Effector memory CD8-positive, alpha-beta T cell (primary cell): ENCODE measurements around the gene VPS54.

Experiments
- ATAC-seq: fragments of 150-1000 bp; cut with Tn5 transposase; replicated peaks from 2 replicates; pipeline ENCODE4 v1.10.0; 2021; ENCODE audit warnings: mild to moderate bottlenecking, moderate library complexity
- DNase-seq, 3 experiments: peaks; one replicate each; pipeline ENCODE4 v3.0.0; 2021
- H3K27ac Mint-ChIP-seq, 2 donors: one replicate each; pipeline ENCODE4 v1.8.0; 2022; ENCODE audit warnings: mild to moderate bottlenecking in 2 of 2, mixed read lengths in 2 of 2, moderate library complexity in 2 of 2
- H3K27me3 Mint-ChIP-seq, 2 donors: one replicate each; pipeline ENCODE4 v1.8.0; 2022; ENCODE audit warnings: mixed read lengths in 2 of 2
- H3K36me3 Mint-ChIP-seq: one replicate; pipeline ENCODE4 v1.8.0; 2022; ENCODE audit warnings: mild to moderate bottlenecking, moderate library complexity, mixed read lengths; ENCODE audit not compliant: insufficient read depth
- H3K4me1 Mint-ChIP-seq, 2 donors: one replicate each; pipeline ENCODE4 v1.8.0; 2022; ENCODE audit warnings: low read depth in 2 of 2, mixed read lengths in 2 of 2
- H3K4me3 Mint-ChIP-seq, 2 donors: one replicate each; pipeline ENCODE4 v1.8.0; 2022; ENCODE audit warnings: mild to moderate bottlenecking in 2 of 2, mixed read lengths in 2 of 2, moderate library complexity in 2 of 2
- H3K9me3 Mint-ChIP-seq, 2 donors: one replicate each; pipeline ENCODE4 v1.8.0; 2022; ENCODE audit warnings: mixed read lengths in 2 of 2

Gene VPS54

DNA sequence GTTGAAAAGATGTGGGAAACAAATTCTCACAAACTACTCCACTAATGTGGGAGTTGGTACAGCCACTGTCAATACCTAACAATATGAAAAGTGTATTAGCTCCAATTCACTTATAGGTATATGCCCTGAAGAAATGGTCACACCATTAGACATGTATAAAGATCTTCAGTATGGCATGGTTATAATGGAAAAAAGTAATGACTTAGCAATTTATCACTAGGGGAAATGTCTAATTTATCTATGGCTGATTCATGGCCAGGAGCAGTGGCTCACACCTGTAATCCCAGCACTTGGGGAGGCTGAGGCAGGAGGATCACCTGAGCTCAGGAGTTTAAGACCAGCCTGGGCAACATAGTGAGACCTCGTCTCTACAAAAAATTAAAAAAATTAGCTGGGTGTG is 125.1 kb downstream of the VPS54 start:
- DNase-seq, result no peak
- no peak for ATAC-seq
- no peaks in the 10 kb centered on the region for H3K27me3 Mint-ChIP-seq
- peaks cover 61% of the 10 kb centered on the region for H3K36me3 Mint-ChIP-seq
- H3K4me1 Mint-ChIP-seq, result peaks cover 0 to 3% of the 10 kb centered on the region in 2 donors
- peak overlapping the region; percentile 17 to 64 for H3K27ac Mint-ChIP-seq
- no peaks in the 10 kb centered on the region for H3K9me3 Mint-ChIP-seq
- H3K4me3 Mint-ChIP-seq, result no peak overlapping the region

GRCh38 chr2:63893163-63893562 is 126.1 kb downstream of the VPS54 start:
- peak overlapping the region; percentile 10 to 28 for H3K27ac Mint-ChIP-seq
- no peak overlapping the region for H3K4me3 Mint-ChIP-seq
- no peak for ATAC-seq
- H3K9me3 Mint-ChIP-seq, result no peaks in the 10 kb centered on the region
- no peaks in the 10 kb centered on the region for H3K27me3 Mint-ChIP-seq
- DNase-seq, result no peak
- H3K4me1 Mint-ChIP-seq, result peaks cover 0 to 9% of the 10 kb centered on the region in 2 donors
- peaks cover 60% of the 10 kb centered on the region for H3K36me3 Mint-ChIP-seq

GRCh38 chr2:63891488-63892030 is 127.7 kb downstream of the VPS54 start:
- Mint-ChIP-seq H3K36me3 (peaks cover 73% of the 10 kb centered on the region), H3K9me3 (no peaks in the 10 kb centered on the region), H3K27ac (peak overlapping the region; percentile 23 to 29), H3K4me3 (no peak overlapping the region), H3K4me1 (peaks cover 0 to 9% of the 10 kb centered on the region in 2 donors), H3K27me3 (no peaks in the 10 kb centered on the region)
- ATAC-seq, result no peak
- no peak for DNase-seq

DNA sequence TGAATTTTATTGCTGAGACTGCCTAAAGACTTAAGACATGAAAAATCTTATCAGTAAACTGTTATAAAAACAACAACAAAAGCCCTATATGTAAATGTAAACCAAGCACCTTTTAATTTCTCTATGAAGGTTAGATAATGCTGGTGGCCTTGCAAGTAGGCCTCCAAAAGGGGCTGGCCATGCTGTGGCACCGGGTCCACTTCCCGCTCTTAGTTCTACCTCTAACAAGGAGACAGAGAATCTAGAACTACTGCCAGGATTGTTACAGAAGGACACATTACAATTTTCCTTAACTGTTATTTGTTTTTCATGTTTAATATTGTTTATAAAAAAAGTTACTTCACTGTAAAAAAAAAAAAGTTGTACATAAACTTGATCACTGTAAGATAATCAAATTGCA is 128.6 kb downstream of the VPS54 start:
- H3K27me3 Mint-ChIP-seq, result no peaks in the 10 kb centered on the region
- no peaks in the 10 kb centered on the region for H3K9me3 Mint-ChIP-seq
- ATAC-seq (no peak), DNase-seq (no peak)
- H3K36me3 Mint-ChIP-seq, result peaks cover 71% of the 10 kb centered on the region
- H3K27ac Mint-ChIP-seq, result no peak overlapping the region
- peaks cover 0 to 9% of the 10 kb centered on the region in 2 donors for H3K4me1 Mint-ChIP-seq
- no peak overlapping the region for H3K4me3 Mint-ChIP-seq

GRCh38 chr2:63888490-63889402 is 130.5 kb downstream of the VPS54 start:
- Mint-ChIP-seq H3K9me3 (no peaks in the 10 kb centered on the region), H3K36me3 (peaks cover 72% of the 10 kb centered on the region), H3K4me3 (no peak overlapping the region), H3K27ac (peak overlapping the region; percentile 2 to 89), H3K27me3 (no peaks in the 10 kb centered on the region), H3K4me1 (peaks cover 0 to 9% of the 10 kb centered on the region in 2 donors)
- ATAC-seq (peak; percentile 66), DNase-seq (peak; percentile 13 to 32 (median 20))

- Mint-ChIP-seq H3K9me3 (no peaks in the 10 kb centered on the region), H3K4me3 (no peak overlapping the region), H3K27ac (no peak overlapping the region), H3K36me3 (peaks cover 79% of the 10 kb centered on the region), H3K4me1 (peaks cover 0 to 9% of the 10 kb centered on the region in 2 donors), H3K27me3 (no peaks in the 10 kb centered on the region)
- no peak for DNase-seq
- ATAC-seq, result no peak
Measured at GRCh38 chr2:63888053-63888452, 131.2 kb downstream of the VPS54 start.

GRCh38 chr2:63886445-63886844 is 132.8 kb downstream of the VPS54 start:
- ATAC-seq, result no peak
- DNase-seq, result no peak
- no peaks in the 10 kb centered on the region for H3K9me3 Mint-ChIP-seq
- H3K4me1 Mint-ChIP-seq, result peaks cover 3 to 16% of the 10 kb centered on the region in 2 donors
- no peak overlapping the region for H3K27ac Mint-ChIP-seq
- H3K4me3 Mint-ChIP-seq, result no peak overlapping the region
- H3K27me3 Mint-ChIP-seq, result no peaks in the 10 kb centered on the region
- H3K36me3 Mint-ChIP-seq, result peaks cover 74% of the 10 kb centered on the region

DNA sequence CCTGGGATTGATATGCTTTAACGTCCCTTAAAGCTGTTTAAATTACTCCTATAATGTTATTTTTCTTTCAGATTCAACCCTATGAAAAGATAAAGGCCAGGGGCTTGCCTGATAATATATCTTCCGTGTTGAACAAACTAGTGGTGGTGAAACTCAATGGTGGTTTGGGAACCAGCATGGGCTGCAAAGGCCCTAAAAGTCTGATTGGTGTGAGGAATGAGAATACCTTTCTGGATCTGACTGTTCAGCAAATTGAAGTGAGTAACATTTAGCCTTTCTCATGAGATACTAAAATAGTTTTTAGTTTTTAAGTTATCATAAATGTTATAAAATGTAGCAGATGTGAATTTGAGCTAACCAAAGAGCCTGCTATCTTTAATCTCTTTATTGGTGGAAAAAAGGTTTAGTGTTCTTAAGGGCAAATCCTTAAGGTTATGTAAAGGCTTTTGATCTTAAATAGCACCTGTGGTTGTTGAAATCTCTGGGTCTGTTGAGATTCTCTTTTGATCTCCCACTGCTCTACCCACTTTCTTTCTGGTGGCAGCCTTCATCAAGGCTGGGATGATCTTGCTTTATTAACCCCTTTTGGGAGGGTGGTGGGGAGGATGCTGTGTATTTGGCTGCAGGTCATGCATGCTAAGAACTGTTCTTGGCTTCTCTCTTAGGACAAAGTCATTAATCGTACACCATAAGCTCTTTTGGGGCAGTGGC is 136.7 kb downstream of the VPS54 start:
- no peak overlapping the region for H3K4me3 Mint-ChIP-seq
- no peaks in the 10 kb centered on the region for H3K9me3 Mint-ChIP-seq
- no peaks in the 10 kb centered on the region for H3K27me3 Mint-ChIP-seq
- peaks cover 47% of the 10 kb centered on the region for H3K36me3 Mint-ChIP-seq
- DNase-seq (no peak), ATAC-seq (no peak)
- H3K27ac Mint-ChIP-seq, result peak overlapping the region in 1 of 2 donors; percentile 69
- H3K4me1 Mint-ChIP-seq, result peaks cover 7 to 17% of the 10 kb centered on the region in 2 donors

- Mint-ChIP-seq H3K9me3 (no peaks in the 10 kb centered on the region), H3K27me3 (no peaks in the 10 kb centered on the region), H3K4me1 (peaks cover 9 to 24% of the 10 kb centered on the region in 2 donors), H3K4me3 (no peak overlapping the region), H3K36me3 (peaks cover 38% of the 10 kb centered on the region), H3K27ac (peak overlapping the region; percentile 24 to 89)
- ATAC-seq (no peak), DNase-seq (no peak)
Measured at GRCh38 chr2:63881205-63881604, 138.0 kb downstream of the VPS54 start.

DNA sequence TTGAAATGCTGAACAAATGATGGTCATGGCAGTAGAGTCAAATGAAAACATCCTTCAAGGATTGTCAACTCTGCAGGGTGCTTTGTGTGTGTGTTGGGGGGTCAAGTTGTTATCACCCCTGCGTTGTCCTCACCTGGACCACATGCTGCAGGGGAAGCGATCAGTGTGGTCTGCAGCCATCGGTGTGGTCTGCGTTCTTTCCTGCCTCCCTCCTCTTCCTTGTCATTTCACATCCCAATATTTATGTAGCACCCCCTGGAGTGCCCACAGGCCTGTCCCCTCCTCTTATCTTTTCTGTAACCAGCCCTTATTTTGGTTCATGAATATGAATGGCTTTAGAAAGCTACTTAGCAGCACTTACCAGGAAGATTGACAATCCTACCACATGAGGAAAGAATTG is 138.6 kb downstream of the VPS54 start:
- H3K27ac Mint-ChIP-seq, result peak overlapping the region; percentile 24 to 89

GRCh38 chr2:63879876-63880433 is 139.3 kb downstream of the VPS54 start:
- Mint-ChIP-seq H3K27ac (peak overlapping the region in 1 of 2 donors; percentile 89), H3K27me3 (no peaks in the 10 kb centered on the region), H3K4me3 (no peak overlapping the region), H3K4me1 (peaks cover 17 to 31% of the 10 kb centered on the region in 2 donors), H3K36me3 (peaks cover 31% of the 10 kb centered on the region), H3K9me3 (no peaks in the 10 kb centered on the region)
- ATAC-seq (no peak), DNase-seq (no peak)

More for the DNA sequence above, 138.6 kb downstream of the VPS54 start:
- no peaks in the 10 kb centered on the region for H3K27me3 Mint-ChIP-seq
- no peaks in the 10 kb centered on the region for H3K9me3 Mint-ChIP-seq
- peaks cover 14 to 27% of the 10 kb centered on the region in 2 donors for H3K4me1 Mint-ChIP-seq
- no peak for ATAC-seq
- H3K4me3 Mint-ChIP-seq, result no peak overlapping the region
- H3K36me3 Mint-ChIP-seq, result peaks cover 36% of the 10 kb centered on the region
- DNase-seq, result no peak

DNA sequence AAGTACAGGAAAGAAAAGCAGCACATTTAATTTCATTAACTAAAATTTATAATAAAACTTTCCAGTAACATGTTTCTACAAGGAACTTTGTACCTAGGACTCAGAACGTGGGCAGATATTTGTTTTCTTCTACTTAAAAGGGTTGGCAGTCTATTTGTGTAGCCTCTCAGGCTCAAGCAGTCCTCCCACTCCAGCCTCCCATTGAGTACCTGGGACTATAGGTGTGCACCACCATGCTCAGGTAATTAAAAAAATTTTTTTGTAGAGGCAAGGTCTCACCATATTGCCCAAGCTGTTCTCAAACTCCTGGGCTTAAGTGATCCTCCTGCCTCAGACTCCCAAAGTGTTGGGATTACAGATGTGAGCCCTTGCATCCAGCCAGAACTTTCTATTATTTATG is 140.7 kb downstream of the VPS54 start:
- H3K36me3 Mint-ChIP-seq, result peaks cover 17% of the 10 kb centered on the region

GRCh38 chr2:63876311-63876710 is 142.9 kb downstream of the VPS54 start:
- H3K36me3 Mint-ChIP-seq, result peaks cover 12% of the 10 kb centered on the region
- no peaks in the 10 kb centered on the region for H3K9me3 Mint-ChIP-seq
- no peak overlapping the region for H3K4me3 Mint-ChIP-seq
- H3K27ac Mint-ChIP-seq, result peak overlapping the region; percentile 23 to 72
- DNase-seq, result no peak
- peaks cover 25 to 39% of the 10 kb centered on the region in 2 donors for H3K4me1 Mint-ChIP-seq
- no peaks in the 10 kb centered on the region for H3K27me3 Mint-ChIP-seq
- no peak for ATAC-seq

More for the DNA sequence above, 140.7 kb downstream of the VPS54 start:
- no peaks in the 10 kb centered on the region for H3K9me3 Mint-ChIP-seq
- peaks cover 23 to 41% of the 10 kb centered on the region in 2 donors for H3K4me1 Mint-ChIP-seq
- no peak overlapping the region for H3K27ac Mint-ChIP-seq
- H3K27me3 Mint-ChIP-seq, result no peaks in the 10 kb centered on the region
- ATAC-seq, result no peak
- DNase-seq, result no peak
- H3K4me3 Mint-ChIP-seq, result no peak overlapping the region
